GM12878 (cell line): ENCODE results near the gene ARHGAP44.

Experiments used
- CTCF ChIP-seq, 3 experiments: IDR thresholded peaks in 2 of 3; conservative IDR thresholded peaks in 1 of 3; 2 replicates each; pipeline ENCODE4 v1.5.1; 2011; ENCODE audit warnings: low read depth in 3 of 3, low read length in 3 of 3, mild to moderate bottlenecking in 3 of 3, control low read depth in 2 of 3, moderate library complexity in 2 of 3, inconsistent platforms in 1 of 3, mixed read lengths in 1 of 3; ENCODE audit not compliant: control insufficient read depth in 2 of 3, insufficient read depth in 1 of 3; ENCODE audit errors: extremely low read depth in 1 of 3
- E2F4 ChIP-seq: IDR thresholded peaks from 2 replicates; pipeline ENCODE4 v1.6.1; 2012; ENCODE audit warnings: low read depth, low read length, improper control_type of control experiment
- MXI1 ChIP-seq: fragments of 150-350 bp; IDR thresholded peaks from 2 replicates; pipeline ENCODE4 v1.6.1; 2011; ENCODE audit warnings: low read depth, mild to moderate bottlenecking, inconsistent platforms, low read length, improper control_type of control experiment
- POLR2A ChIP-seq: IDR thresholded peaks from 2 replicates; pipeline ENCODE4 v1.6.1; 2011; ENCODE audit warnings: low read depth, mild to moderate bottlenecking, low read length
- POLR2AphosphoS5 ChIP-seq: IDR thresholded peaks from 2 replicates; pipeline ENCODE4 v1.6.1; 2011; ENCODE audit warnings: mild to moderate bottlenecking, low read length, inconsistent platforms
- RELA ChIP-seq: fragments of 450-650 bp; IDR thresholded peaks from 2 replicates; pipeline ENCODE4 v1.8.0; 2014; ENCODE audit warnings: borderline replicate concordance; ENCODE audit not compliant: partially characterized antibody
- ZNF274 ChIP-seq: IDR thresholded peaks from one replicate; pipeline ENCODE4 v1.8.0; 2011; ENCODE audit not compliant: insufficient read length, insufficient read depth
- ZNF384 ChIP-seq: IDR thresholded peaks from 2 replicates; pipeline ENCODE4 v1.6.1; 2012; ENCODE audit warnings: low read depth, mild to moderate bottlenecking, low read length, improper control_type of control experiment, borderline replicate concordance
- TF ChIP-seq, protein P1 (sequence below): IDR thresholded peaks from 2 replicates; pipeline ENCODE4 v1.6.1; 2011; ENCODE audit warnings: low read depth, low read length, improper control_type of control experiment, borderline replicate concordance

DNA sequence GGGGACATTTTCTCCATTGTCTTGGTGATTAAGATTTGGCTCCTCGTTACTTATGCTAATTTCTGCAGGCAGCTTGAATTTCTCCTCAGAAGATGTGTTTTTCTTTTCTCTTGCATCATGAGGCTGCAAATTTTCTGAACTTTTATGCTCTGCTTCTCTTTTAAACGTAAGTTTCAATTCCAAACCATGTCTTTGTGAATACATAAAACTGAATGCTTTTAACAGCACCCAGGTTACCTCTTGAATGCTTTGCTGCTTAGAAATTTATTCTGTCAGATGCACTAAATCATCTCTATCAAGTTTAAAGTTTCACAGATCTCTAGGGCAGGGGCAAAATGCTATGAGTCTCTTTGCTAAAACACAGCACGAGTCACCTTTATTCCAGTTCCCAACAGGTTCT is 19.4 kb downstream of the ARHGAP44 start:
- TF ChIP-seq ZNF384 (no peak), ZNF274 (no peak), RELA (no peak), CTCF (IDR thresholded peaks at IDR 0.05 in 2 of 3, conservative IDR thresholded peaks at IDR 0.05 in 1 of 3; ENCODE audit: control insufficient read depth in 2 of 3, extremely low read depth in 1 of 3, insufficient read depth in 1 of 3, low read depth in 3 of 3, low read length in 3 of 3) (no peak), POLR2A (no peak), MXI1 (no peak), POLR2AphosphoS5 (no peak), E2F4 (no peak)
- TF ChIP-seq, protein P1, sequence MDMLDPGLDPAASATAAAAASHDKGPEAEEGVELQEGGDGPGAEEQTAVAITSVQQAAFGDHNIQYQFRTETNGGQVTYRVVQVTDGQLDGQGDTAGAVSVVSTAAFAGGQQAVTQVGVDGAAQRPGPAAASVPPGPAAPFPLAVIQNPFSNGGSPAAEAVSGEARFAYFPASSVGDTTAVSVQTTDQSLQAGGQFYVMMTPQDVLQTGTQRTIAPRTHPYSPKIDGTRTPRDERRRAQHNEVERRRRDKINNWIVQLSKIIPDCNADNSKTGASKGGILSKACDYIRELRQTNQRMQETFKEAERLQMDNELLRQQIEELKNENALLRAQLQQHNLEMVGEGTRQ: no peak
